ENCODE results near the gene RPS23.

RPS23 gene

DNA sequence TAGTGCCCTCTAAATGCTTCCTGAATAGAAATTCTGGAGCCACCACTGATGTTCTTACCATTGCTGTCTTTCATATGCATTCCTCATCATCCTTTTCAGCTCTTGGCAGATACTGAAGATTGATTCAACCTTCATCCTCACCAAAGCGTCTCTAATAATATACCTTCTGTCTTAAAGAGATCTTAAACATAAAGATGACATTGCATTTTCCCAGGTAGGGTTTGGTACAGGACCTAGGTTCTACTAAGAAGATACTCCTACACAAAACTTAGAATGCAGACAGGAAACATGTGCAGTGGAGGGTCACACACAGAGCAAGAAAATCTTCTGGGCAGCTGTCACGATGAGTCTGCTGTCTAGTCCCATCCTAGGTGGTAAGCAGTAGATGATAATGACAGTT lies 41.0 kb upstream of the RPS23 start:
- no peak for DNase-seq (ENCODE audit: low read depth)

DNA sequence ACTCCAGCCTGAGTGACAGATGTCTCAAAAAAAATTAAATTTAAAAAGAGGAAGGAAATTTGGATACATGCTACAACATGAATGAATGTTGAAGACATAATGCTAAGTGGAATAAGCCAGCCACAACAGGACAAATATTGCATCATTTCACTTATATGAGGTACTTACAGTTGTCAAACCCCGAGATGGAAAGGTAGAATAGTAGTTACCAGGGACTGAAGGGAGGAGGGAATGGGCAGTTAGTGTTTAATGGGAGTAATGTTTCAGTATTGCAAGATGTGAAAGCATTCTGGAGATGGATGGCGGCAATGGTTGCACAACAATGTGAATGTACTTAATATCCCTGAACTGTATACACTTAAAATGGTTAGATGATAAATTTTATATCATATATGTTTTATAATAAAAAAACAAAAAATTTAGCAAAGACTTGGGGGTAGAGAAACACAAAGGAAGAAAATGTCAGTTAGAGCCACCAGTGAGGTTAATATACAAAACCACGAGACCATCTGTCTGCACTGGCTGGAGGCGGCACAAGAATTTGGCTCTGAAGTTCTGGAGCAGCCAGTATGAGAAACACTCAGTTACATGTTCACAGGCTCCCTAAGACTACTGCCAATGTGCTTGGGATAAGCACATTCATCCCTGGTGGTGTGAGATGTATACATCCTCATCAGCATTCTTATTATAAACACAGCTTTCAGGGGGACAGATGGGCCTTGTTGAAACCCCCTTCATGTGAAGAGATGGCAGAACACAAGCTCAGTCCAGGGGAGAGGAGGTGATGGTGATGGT lies 37.0 kb upstream of the RPS23 start:
- DNase-seq (ENCODE audit: low read depth): no peak
- H3K4me3 ChIP-seq (ENCODE audit: low read depth, low read length): no peak overlapping the region
- TF ChIP-seq, protein P1, sequence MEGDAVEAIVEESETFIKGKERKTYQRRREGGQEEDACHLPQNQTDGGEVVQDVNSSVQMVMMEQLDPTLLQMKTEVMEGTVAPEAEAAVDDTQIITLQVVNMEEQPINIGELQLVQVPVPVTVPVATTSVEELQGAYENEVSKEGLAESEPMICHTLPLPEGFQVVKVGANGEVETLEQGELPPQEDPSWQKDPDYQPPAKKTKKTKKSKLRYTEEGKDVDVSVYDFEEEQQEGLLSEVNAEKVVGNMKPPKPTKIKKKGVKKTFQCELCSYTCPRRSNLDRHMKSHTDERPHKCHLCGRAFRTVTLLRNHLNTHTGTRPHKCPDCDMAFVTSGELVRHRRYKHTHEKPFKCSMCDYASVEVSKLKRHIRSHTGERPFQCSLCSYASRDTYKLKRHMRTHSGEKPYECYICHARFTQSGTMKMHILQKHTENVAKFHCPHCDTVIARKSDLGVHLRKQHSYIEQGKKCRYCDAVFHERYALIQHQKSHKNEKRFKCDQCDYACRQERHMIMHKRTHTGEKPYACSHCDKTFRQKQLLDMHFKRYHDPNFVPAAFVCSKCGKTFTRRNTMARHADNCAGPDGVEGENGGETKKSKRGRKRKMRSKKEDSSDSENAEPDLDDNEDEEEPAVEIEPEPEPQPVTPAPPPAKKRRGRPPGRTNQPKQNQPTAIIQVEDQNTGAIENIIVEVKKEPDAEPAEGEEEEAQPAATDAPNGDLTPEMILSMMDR (IDR thresholded peaks at IDR 0.05; ENCODE audit: insufficient read depth, low read depth, low read length, missing control alignments): no peak

More for the DNA sequence above, 41.0 kb upstream of the RPS23 start:
- H3K4me3 ChIP-seq (ENCODE audit: low read depth, low read length): no peak overlapping the region
- TF ChIP-seq, protein P1 (IDR thresholded peaks at IDR 0.05; ENCODE audit: insufficient read depth, low read depth, low read length, missing control alignments): no peak

DNA sequence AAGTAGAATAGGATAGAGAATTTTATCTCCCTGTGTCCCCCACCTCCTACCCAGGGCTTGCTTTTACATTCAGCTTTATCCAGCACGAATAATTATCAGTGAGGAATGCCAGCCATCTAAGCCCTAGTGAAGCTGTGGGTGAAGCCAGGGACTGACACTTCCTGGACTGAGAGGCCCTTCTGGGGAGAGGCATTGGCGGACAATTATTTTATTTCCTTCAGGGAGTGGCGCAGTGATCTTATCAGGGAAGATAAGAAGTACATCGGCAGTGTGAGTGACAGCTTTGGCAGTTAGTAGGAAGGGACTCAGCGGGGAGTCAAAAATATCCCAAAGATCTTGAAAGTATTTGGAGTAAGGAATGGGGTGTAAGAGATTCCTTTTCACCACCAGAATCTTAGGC lies 34.9 kb upstream of the RPS23 start:
- no peak overlapping the region for H3K4me3 ChIP-seq (ENCODE audit: low read depth, low read length)
- DNase-seq (ENCODE audit: low read depth): no peak
- TF ChIP-seq, protein P1 (IDR thresholded peaks at IDR 0.05; ENCODE audit: insufficient read depth, low read depth, low read length, missing control alignments): no peak

DNA sequence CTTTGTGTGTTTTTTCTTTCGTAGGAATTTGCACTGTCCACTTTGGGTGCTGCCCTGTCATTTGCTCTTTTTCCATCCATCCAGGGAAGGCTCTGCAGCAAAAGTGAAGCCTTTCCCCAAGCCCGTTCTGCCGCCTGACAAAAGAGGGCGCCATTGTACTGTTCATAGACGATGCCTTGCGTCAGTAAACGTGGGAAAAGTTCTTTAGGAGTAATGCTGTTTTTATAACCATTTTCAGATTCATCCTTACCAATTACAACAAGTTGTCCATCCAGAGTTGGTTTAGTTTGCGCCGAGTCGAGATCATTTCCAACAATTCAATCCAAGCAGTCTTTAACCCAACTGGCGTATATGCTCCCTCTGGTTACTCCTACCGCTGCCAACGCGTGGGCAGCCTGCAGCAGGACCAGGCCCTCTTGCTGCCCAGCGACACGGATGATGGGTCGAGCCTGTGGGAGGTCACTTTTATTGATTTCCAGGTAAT lies 34.3 kb upstream of the RPS23 start:
- peak; percentile 37 for DNase-seq (ENCODE audit: low read depth)
- H3K4me3 ChIP-seq (ENCODE audit: low read depth, low read length): no peak overlapping the region
- TF ChIP-seq, protein P1 (IDR thresholded peaks at IDR 0.05; ENCODE audit: insufficient read depth, low read depth, low read length, missing control alignments): peak; percentile 49

DNA sequence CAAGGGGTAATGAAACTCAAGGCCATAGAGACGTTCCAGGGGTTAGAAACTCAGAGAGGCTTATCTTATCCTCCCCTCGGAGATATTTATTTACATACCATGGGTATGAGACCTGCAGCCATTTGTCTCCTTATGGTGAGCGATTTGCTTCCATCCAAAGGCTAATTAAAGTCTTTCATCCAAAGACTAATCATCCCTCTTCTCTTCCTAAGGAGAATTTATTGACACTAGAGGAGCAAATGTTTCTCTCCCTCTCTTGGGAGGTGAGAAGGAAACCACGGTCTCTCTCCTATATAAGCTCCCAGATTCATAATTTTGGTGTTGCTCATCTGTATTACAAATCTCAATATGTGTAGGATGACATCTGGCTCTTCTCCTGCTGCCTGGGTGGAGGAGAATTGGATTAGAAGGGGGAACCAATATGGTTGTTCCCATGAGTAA lies 31.0 kb upstream of the RPS23 start:
- DNase-seq (ENCODE audit: low read depth): no peak
- H3K4me3 ChIP-seq (ENCODE audit: low read depth, low read length): no peak overlapping the region
- TF ChIP-seq, protein P1 (IDR thresholded peaks at IDR 0.05; ENCODE audit: insufficient read depth, low read depth, low read length, missing control alignments): no peak

DNA sequence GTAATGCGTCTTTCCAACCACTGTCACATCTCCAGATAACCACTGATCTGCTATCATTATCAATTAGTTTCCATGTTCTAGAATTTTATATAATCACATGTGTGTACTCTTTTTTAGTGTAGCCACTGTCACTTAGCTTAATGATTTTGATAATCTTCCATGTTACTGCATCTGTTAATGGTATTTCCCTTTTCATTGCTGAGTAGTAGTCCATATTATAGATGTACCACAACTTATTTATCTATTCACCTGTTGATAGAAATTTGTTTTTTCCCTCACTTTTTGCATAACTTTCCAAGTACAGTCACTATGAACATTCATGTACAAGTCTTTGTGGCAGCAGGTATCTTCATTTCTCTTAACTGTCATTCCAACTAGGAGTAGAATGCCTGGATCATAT lies 30.3 kb upstream of the RPS23 start:
- TF ChIP-seq, protein P1 (IDR thresholded peaks at IDR 0.05; ENCODE audit: insufficient read depth, low read depth, low read length, missing control alignments): no peak
- no peak for DNase-seq (ENCODE audit: low read depth)

More for the DNA sequence above, 30.3 kb upstream of the RPS23 start:
- no peak overlapping the region for H3K4me3 ChIP-seq (ENCODE audit: low read depth, low read length)
